Brain microvascular endothelial cell (primary cell): ENCODE data around the gene RBMX2.
"Not testable (repeated sequence)": the region's sequence is repeated elsewhere in the genome, so short reads cannot be mapped to it uniquely, and the experiment has no call there.

Source experiments
- DNase-seq: peaks from one replicate; pipeline ENCODE4 v3.0.0-alpha.2; 2020
- H3K27ac ChIP-seq: fragments of 250-450 bp; sonication (Bioruptor Pico); 2 replicates; pipeline ENCODE4 v1.5.1; 2020; ENCODE audit warnings: mild to moderate bottlenecking, moderate library complexity
- H3K27me3 ChIP-seq: fragments of 250-450 bp; sonication (Bioruptor Pico); replicated peaks from 2 replicates; pipeline ENCODE4 v1.5.1; 2020; ENCODE audit warnings: mild to moderate bottlenecking
- H3K36me3 ChIP-seq: fragments of 250-450 bp; sonication (Bioruptor Pico); replicated peaks from 2 replicates; pipeline ENCODE4 v1.5.1; 2020; ENCODE audit warnings: mild to moderate bottlenecking
- H3K4me3 ChIP-seq: 2 replicates; pipeline ENCODE4 v1.5.1; 2011; ENCODE audit warnings: low read depth, mild to moderate bottlenecking, control low read depth, low read length, moderate library complexity
- CTCF ChIP-seq: IDR thresholded peaks from 2 replicates; pipeline ENCODE4 v1.5.1; 2011; ENCODE audit warnings: low read depth, mild to moderate bottlenecking, moderate library complexity, low read length, control low read depth, inconsistent platforms; ENCODE audit errors: missing control alignments
- in situ Hi-C: cut with HindIII; loops from 2 replicates; pipeline ENCODE4 v1.10.0; 2017; ENCODE audit warnings: low sequenced_read_pairs, low pct_ligation_motif_present

The RBMX2 gene

GRCh38 chrX:130416785-130417184 is 15.0 kb downstream of the RBMX2 start:
- in situ Hi-C loops = no loop called here
- no peaks in the 10 kb centered on the region for H3K27me3 ChIP-seq
- H3K4me3 ChIP-seq = no peak overlapping the region
- no peak overlapping the region for H3K27ac ChIP-seq
- no peaks in the 10 kb centered on the region for H3K36me3 ChIP-seq
- TF ChIP-seq CTCF = no peak
- no peak for DNase-seq

- Histone ChIP-seq H3K4me3 (no peak overlapping the region), H3K36me3 (no peaks in the 10 kb centered on the region), H3K27me3 (no peaks in the 10 kb centered on the region), H3K27ac (no peak overlapping the region)
- in situ Hi-C loops = no loop called here
- TF ChIP-seq CTCF = no peak
- DNase-seq = no peak
Measured at GRCh38 chrX:130418066-130418465, 16.3 kb downstream of the RBMX2 start.

- in situ Hi-C loops = no loop called here
- H3K4me3 ChIP-seq = no peak overlapping the region
- TF ChIP-seq CTCF = no peak
Measured at GRCh38 chrX:130418740-130419139, 17.0 kb downstream of the RBMX2 start.

GRCh38 chrX:130419263-130419662 is 17.5 kb downstream of the RBMX2 start:
- no peak for DNase-seq
- H3K27ac ChIP-seq = no peak overlapping the region
- H3K4me3 ChIP-seq = no peak overlapping the region
- no peaks in the 10 kb centered on the region for H3K27me3 ChIP-seq
- no peak for TF ChIP-seq CTCF
- in situ Hi-C loops = no loop called here
- H3K36me3 ChIP-seq = no peaks in the 10 kb centered on the region

More at GRCh38 chrX:130418740-130419139, 17.0 kb downstream of the RBMX2 start:
- DNase-seq = no peak
- H3K36me3 ChIP-seq = no peaks in the 10 kb centered on the region
- H3K27ac ChIP-seq = no peak overlapping the region
- no peaks in the 10 kb centered on the region for H3K27me3 ChIP-seq

GRCh38 chrX:130426531-130426930 is 24.7 kb downstream of the RBMX2 start:
- Histone ChIP-seq H3K36me3 (no peaks in the 10 kb centered on the region), H3K27me3 (no peaks in the 10 kb centered on the region), H3K4me3 (no peak overlapping the region), H3K27ac (no peak overlapping the region)
- in situ Hi-C loops = no loop called here
- TF ChIP-seq CTCF = no peak
- DNase-seq = no peak

GRCh38 chrX:130429236-130429635 is 27.4 kb downstream of the RBMX2 start:
- H3K27ac ChIP-seq, DNase-seq, H3K36me3 ChIP-seq, H3K4me3 ChIP-seq, in situ Hi-C loops, H3K27me3 ChIP-seq: not testable (repeated sequence)
